Adipose tissue (tissue), 3 donors: ENCODE data around the gene ERCC1. TPM values are rescaled to one million over a fixed set of nuclear protein-coding genes. Genes with fewer than 3 reads are reported as not detected.

ENCODE experiments used
- H3K27ac ChIP-seq: one replicate; pipeline ENCODE4 v1.5.1; 2013; ENCODE audit warnings: low read depth, low read length
- WGBS, 3 donors: extraction: QIAGEN DNeasy Blood & Tissue Kit; methylation state at CpG; one replicate each; pipeline ENCODE4 v1.1.7; 2013; 5-methylcytosine and 5-hydroxymethylcytosine counted together
- polyA plus RNA-seq, 3 donors: library from polyadenylated mRNA; stranded (reverse); fragments of 200-250 nt; gene quantifications; one replicate each; pipeline ENCODE4 v1.2.3, GENCODE V29; 2013
- donor health status: healthy with polysubstance abuse.
- donor health status: Bipolar disorder and iron deficiency.
- donor health status: healthy.

Gene ERCC1
- polyA plus RNA-seq, 3 donors, result 31.0 to 63.9 (median 59.5) TPM

DNA sequence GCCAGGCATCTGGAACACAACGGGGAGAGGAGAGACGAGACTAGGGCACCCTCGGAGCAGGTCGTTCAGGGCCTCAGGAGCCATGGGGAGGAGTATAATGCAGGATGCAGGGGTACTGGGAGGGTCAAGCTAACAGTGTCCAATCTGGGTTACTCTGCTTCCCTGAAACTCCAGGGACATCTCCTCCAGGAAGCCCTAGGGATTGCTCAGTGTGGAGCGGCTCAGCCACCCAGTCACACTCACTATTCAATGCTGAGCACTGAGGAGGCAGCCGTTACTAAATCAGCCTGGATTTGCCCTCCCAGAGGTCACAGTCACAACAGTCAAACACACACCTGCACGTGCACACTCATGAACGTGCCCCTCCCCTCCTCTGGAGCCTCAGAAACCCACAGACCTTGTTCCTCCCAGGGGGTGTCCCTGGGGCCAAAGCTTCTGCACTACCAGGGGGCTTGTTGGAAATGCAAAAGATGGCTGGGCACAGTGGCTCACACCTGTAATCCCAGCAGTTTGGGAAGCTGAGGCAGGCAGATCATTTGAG, 37.2 kb upstream of the ERCC1 start:
- no peak overlapping the region for H3K27ac ChIP-seq
- 48 to 57% (median 54%) methylated on average over 8 of the region's 8 CpGs for WGBS, 3 donors

DNA sequence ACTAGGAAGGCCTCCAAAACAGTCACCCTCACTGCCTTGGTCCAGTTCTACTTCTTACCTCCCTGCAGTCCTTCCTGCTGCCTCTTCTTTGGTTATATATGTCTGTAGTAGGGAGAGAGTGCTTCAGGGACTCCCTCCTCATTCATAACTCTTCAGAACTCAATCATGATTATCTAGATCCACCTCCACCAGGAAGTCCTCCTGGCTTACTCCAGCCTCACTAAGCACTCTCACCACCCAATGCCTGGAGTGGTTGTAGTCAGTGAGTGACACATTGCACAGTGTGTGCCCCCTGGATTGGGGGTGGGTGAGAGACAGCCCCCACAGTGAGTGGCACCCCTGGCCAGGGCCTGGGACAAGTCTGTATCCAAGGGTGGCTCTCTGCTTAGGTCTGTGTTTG, 34.1 kb upstream of the ERCC1 start:
- no peak overlapping the region for H3K27ac ChIP-seq

DNA sequence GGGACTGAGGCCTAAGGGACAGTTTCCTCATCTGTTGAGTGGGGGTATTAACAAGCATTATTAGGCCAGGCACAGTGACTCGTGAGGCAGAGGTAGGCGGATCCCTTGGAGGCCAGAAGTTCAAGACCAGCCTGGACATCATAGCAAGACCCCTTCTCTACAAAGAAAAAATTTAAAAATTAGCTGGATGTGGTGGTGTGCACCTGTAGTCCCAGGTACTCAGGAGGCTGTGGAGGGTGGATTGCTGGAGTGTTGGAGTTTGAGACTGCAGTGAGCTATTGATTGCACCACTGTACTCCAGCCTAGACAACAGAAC, 32.7 kb upstream of the ERCC1 start:
- 47 to 75% (median 47%) methylated on average over 2 of the region's 2 CpGs for WGBS, 3 donors
- H3K27ac ChIP-seq, result no peak overlapping the region

DNA sequence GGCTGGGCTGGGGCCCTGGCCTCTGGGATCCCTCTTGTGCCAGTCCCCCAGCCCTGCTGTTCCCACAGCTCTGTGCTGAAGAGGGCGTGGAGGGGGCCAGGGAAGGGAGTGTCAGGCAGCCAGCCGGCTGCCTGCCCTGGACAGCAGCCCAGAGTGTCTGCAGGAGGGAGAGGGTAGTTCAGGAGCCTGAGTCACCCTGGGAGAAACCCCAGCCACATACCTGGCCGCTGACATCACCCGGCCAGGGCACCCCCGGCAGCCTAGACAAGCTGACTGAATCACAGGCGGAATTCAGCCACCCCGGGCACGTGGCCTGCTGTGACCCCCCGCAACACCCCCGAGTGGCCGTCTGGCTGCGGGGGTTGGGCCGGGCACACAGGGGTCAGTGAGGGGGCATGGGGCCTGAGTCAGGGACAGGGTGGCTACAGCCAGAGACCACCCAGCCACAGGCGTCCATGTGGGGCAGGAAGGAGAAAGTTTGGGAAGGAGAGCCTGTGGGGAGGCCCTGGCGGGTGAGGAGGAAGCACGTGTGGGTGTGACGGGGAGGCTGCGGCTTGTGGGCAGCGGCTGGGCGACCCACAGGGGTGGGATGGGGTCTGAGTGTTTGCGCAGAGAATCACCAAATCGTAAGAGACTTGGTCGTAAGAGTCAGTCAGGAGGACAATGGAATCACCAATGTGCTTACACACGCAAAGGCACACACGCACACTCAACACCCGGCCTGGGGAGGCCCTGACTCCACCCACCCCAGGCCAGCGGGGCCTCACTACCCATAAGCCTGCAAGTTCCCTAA, 32.2 kb upstream of the ERCC1 start:
- no peak overlapping the region for H3K27ac ChIP-seq
- WGBS, 3 donors, result 6 to 18% (median 10%) methylated on average over 27 of the region's 27 CpGs

DNA sequence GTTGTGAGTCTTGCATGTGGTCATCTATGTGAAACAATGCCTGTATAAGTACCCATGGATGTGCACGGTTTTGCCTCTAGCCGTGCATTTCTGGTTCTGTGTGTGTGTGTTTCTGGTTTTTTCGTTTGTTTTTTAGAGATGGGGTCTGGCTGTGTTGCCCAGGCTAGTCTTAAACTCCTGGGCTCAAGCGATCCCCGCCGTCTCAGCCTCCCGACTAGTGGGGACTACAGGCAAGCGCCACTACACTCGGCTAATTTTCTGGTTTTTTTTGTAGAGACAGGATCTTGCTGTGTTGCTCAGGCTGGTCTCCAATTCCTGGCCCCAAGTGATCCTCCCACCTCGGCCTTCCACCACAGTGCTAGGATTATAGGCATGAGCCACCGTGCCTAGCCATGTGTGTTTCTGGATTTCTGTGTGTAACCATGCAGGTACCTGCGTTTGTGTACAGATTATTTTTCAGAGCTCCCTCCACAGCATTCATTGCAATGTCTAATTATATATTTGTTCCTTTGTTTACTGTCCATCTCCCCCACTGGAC, 28.2 kb upstream of the ERCC1 start:
- no peak overlapping the region for H3K27ac ChIP-seq
- WGBS, 3 donors, result 76 to 82% (median 80%) methylated on average over 12 of the region's 12 CpGs

DNA sequence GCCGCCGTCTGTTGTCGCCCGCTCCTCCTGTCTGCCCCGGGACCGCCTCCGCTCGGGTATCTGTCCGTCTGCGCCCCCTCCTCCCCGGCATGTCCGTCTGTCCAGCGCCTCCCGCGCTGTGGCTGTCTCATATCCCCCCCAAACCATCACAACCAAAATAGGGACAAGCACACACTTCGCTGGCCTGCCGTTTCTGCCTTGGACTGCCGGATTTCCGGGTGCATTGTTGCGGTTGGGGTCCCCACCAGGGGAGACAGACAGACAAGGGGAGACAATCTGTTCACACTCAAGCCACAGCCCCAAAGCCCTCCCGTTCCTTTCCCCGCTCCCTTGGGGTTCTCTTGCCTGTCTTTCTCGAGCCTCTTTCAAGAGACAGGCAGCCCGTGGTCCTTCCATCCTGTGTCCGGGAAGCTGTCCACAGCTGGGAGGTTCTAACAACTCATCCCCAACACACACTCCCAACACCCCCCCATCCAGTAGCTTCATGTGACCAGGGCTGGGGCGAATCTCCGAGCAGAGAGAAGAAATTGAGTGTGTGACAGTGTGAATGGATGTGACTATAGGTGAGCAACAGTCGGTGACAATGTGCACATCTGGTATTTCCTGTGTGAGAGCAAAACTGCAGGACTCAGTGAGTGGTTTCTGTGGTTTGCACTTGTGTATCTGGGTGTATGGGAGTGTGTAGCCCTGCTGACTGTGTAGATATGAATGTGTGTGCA, 27.6 kb upstream of the ERCC1 start:
- 3 to 9% (median 4%) methylated on average over 21 to 28 of the region's 28 CpGs for WGBS, 3 donors
- no peak overlapping the region for H3K27ac ChIP-seq

DNA sequence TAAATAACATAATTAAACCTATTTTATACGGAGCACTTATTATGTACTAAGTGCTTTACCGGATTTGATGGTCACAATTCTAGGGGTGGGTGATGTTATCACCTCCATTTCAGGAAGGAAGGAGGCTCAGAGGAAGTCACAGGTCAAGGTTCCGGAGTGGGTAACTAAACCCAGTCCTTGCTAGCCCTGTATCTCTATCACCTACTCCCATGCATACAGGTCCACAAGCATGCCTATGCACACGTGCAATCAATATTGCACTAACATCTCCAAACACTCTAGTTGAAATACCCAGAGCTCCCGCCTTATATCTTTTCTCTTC, 26.3 kb upstream of the ERCC1 start:
- H3K27ac ChIP-seq, result no peak overlapping the region
- WGBS, 3 donors, result 17 to 23% (median 19%) methylated on average over 5 of the region's 5 CpGs

DNA sequence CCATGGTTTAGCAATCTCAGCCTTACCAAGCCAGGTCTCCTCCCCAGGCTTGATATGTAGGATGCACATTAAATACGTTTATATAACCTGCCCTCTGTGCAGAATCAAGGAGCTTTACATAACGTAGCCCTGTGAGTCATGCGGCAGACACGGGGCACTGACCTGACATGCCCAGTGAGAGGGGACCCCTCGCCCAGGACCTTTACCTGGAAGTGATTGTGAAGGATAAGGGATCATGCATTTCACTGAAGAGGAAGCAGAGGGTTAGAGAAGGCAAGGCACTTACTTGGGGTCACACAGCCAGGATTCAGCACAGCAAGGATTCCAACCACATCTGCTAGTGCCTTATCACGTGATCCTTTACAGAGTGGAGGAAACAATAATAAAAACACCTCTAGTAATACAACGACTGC, 25.2 kb upstream of the ERCC1 start:
- 71 to 77% (median 72%) methylated on average over 7 of the region's 7 CpGs for WGBS, 3 donors
- no peak overlapping the region for H3K27ac ChIP-seq

DNA sequence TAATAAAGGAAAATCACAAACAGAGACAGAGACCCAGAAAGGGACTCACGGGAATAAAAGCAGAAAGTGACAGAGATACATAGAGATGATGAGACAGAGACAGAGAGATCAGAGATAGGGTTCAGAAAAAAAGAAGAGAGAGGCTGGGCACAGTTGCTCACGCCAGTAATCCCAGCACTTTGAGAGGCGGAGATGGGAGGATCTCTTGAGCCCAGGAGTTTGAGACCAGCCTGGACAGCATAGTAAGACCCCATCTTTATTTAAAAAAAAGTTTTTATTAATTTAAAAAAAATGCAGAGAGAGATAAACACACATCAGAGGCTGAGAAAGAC, 24.7 kb upstream of the ERCC1 start:
- 84 to 93% (median 88%) methylated on average over 3 of the region's 3 CpGs for WGBS, 3 donors
- H3K27ac ChIP-seq, result no peak overlapping the region

DNA sequence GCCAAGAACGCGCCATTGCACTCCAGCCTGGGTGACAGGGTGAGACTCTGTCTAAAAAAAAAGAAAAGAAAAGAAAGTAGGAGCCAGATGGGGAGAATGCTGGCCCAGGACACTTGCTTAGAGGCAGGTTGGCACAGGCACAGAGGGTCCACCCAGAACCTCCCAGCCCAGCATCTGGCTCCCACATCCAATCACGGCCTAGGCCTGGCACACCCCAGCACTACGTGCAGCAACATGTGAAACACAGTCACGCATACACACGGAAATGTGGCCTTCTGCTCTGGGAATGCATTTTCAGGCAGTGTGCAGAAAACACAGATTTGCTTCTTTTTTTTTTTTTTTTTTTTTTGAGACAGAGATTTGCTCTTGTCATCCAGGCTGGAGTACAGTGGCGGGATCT, 23.2 kb upstream of the ERCC1 start:
- 68 to 88% (median 82%) methylated on average over 7 of the region's 7 CpGs for WGBS, 3 donors
- H3K27ac ChIP-seq, result no peak overlapping the region

DNA sequence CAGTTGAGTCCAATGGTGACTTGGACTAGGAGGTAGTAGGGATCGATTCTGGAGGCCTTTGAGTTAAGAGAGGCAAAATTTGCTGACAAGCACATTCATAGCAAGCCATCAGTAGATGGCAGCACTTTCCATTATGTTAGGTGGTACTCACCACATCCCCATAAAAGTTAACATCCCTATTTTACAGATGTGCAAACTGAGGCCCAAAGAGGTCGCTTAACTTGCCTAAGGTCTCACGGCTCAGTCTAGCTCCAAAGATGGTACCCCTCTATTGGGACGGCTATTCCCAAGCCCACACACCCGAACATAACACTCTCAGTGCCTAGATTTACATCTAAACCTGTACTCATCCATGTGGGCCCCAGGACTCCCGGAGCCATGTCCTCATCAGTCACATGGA, 22.6 kb upstream of the ERCC1 start:
- no peak overlapping the region for H3K27ac ChIP-seq
- 83 to 86% (median 83%) methylated on average over 6 of the region's 6 CpGs for WGBS, 3 donors

DNA sequence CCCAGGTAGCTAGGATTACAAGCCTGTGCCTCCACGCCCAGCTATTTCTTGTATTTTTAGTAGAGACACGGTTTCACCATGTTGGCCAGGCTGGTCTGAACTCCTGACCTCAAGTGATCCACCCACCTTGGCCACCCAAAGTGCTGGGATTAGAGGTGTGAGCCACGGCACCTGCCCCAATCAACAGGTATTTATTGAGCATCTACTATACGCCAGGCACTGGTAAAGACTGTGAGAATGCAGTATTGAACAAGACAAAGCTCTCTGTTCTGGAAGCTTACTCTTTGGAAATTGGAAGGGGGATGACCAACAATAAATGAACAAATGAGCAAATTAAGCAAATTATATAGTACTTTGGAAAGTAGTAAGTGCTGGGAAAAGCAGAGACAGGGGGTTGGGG, 21.4 kb upstream of the ERCC1 start:
- 95 to 97% (median 95%) methylated on average over 4 of the region's 4 CpGs for WGBS, 3 donors

DNA sequence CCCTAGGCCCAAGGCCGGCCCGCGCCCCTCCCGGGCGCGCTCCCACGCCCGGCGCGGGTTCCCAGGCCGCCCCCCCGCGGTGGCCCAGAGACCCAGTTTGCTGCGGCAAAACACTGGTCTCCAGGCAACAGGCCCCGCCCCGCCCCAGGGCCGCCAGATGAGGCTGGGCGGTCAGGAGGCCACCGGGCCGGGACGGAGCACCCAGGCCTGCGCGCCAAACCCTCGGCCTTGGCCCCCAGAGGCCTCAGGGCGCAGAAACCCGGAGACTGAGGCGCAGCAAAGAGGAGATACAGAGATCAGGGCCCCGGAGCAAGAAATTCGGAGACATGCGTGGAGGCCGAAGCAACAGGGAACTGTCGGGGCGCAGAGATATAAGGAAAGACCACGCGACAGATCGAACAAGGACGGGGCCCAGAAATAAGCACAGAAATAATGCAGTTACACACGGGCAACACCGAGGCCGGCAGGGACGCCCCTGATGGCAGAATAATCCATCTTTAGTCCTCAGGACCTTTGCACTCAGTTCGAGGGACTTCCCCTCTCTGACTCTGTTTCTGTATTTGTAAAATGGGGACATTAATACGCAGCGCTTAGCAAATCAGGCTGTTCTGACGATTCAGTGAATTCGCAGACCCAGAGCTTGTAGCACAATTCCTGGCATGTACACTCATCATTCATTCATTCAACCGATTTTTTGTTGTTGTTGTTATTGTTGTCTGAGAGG, 20.8 kb upstream of the ERCC1 start:
- H3K27ac ChIP-seq, result peak overlapping the region; percentile 71
- 11 to 14% (median 11%) methylated on average over 33 to 47 of the region's 47 CpGs for WGBS, 3 donors

More for the DNA sequence above, 21.4 kb upstream of the ERCC1 start:
- H3K27ac ChIP-seq, result no peak overlapping the region

DNA sequence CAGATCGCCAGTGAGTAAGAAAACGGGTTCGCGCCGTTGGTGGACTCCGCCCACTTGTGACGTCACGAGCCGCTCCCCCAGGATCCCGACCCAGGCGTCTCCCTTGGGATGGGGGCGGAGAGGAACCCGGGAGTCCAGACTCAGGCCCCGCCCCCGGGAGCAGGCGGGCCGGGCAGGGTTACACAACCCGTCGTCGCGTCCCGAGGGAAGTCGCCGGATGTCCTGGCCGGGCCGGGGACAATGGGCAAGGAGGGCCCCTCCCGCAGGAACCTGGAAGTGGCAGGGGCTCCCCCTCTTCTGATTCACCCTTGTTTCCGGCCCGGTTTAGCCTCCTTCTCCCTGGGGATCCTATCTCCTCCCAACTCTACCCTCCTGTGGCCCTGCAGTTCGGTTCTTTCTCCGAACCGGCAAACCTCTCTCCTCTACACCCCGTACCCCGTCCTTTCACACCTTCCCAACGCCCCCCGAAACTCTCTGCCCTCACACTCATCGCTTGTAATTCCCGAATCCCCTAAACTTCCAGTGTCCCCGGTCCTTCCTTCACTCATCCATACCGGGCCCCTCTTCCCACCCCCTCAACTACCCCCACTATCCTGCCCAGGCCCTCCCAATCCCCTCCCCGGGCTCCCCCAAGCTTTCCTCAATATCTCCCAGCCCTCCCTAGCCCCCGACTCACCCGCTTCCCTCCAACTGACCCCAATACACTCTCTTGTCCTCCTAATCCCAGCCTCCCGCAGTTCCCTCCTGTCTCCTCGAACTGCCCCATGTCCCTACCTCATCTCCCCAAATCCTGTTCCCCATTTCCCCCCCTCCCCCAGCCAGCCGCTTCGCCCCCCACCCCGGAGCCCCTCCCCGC, 20.0 kb upstream of the ERCC1 start:
- 1% methylated on average over 46 to 48 of the region's 49 CpGs for WGBS, 3 donors
- H3K27ac ChIP-seq, result peak overlapping the region; percentile 71

DNA sequence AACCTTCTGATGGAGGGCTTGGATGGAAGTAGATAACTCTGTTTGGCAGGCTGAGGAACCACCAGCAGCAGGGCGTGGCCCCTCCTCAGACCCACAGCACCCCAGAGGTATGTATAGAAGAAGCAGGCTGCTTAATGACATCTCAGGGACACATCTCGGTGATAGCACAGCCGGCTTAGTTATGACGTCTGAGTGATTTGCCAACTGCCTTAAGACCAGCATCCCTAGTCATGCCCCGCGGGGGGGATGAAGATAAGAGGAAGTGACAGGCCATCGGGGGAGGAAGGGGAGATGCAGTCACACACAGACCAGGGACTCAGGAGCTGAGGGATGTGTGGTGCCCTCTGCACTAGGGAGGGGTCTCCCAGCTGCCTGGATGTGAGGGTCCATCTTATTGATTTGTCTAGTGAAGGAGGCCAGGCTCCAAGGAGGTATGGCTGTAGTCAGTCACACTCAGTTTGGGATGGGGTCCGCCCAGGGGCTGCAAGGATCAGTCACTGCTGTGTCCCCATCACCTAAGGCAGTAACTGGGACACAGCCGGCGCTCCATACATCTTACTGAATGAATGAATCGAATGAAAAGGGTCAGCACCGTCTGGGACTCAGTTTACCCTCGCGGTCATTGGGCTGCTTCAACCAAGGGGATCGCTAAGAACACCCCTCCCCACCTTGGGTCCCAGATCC, 19.2 kb upstream of the ERCC1 start:
- no peak overlapping the region for H3K27ac ChIP-seq
- 11 to 16% (median 12%) methylated on average over 15 of the region's 15 CpGs for WGBS, 3 donors

DNA sequence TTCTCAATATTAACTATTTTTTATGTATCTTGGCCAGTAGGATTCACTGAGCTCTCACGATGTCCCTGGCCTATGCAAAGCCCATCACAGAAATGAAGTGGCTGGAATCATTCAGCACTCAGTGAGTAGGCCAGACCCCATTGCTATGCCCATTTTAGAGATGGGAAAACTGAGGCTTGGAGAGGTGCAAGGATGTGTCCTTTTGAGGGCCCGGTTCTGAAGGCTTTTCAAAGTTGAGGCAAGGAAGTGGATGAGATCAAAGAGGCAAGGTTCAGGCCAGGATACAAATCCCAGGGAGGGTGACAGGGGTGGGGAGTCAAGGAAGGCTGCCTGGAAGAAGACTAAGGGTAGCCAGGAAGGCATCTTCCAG, 18.7 kb upstream of the ERCC1 start:
- WGBS, 3 donors, result 72 to 80% (median 79%) methylated on average over 2 of the region's 2 CpGs
- no peak overlapping the region for H3K27ac ChIP-seq

DNA sequence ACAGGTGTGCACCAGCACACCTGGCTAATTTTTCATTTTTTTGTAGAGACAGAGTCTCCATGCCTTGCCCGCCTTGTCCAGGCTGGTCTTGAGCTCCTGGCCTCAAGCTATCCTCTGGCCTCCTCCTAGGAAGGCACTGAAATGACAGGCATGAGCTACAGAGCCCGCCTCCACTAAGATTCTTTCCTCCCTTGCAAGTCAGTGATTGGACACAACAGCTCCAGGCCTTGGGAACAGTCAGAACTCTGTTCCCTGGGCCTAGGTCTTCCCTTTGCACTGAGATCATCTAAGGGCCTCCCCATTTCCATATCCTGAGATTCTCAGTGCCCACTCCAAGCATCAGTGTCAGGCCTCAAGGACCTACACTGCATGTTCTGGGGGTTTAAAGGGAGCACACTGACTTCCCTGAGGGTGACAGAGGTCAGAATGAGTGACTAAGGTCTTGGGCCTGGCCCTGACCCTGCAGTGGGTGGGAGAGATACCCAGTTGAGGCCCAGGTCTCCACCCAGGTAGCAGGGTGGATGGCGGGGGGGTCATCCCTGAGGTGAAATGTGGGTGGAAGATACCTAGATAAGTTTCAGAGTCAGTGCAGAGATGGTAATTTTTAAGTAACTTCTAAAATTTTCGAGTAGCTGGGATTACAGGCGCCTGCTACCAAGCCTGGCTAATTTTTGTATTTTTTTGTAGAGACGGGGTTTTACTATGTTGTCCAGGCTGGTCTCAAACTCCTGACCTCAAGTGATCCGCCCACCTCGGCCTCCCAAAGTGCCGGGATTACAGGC, 17.3 kb upstream of the ERCC1 start:
- 82 to 93% (median 92%) methylated on average over 9 of the region's 9 CpGs for WGBS, 3 donors
- no peak overlapping the region for H3K27ac ChIP-seq
